ENCODE data around the gene ABLIM3.

DNA sequence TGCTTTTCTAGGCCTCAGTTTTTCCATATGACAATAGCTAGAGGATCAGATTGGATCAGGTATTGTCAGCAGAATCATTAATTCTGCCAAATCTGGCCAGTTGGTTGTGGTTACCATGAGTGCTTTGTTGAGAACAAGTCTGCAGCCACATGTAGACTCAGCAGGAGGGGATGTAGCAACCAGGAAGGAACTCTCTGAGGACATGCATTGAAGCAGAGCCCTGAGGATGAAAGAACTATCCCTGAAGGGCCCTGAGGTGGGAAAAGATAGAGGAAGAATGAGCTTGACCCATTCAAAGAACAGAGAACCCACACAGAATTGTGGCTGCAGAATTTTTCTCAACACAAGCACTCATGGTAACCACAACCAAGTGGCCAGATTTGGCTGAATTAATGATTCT, 70.3 kb downstream of the ABLIM3 start:
- TF ChIP-seq EZH2phosphoT487 (IDR thresholded peaks at IDR 0.05; ENCODE audit: low read depth, severe bottlenecking, unreplicated experiment) (no peak), EZH2 (IDR thresholded peaks at IDR 0.05; ENCODE audit: borderline replicate concordance) (no peak)
- TF ChIP-seq, protein P1, sequence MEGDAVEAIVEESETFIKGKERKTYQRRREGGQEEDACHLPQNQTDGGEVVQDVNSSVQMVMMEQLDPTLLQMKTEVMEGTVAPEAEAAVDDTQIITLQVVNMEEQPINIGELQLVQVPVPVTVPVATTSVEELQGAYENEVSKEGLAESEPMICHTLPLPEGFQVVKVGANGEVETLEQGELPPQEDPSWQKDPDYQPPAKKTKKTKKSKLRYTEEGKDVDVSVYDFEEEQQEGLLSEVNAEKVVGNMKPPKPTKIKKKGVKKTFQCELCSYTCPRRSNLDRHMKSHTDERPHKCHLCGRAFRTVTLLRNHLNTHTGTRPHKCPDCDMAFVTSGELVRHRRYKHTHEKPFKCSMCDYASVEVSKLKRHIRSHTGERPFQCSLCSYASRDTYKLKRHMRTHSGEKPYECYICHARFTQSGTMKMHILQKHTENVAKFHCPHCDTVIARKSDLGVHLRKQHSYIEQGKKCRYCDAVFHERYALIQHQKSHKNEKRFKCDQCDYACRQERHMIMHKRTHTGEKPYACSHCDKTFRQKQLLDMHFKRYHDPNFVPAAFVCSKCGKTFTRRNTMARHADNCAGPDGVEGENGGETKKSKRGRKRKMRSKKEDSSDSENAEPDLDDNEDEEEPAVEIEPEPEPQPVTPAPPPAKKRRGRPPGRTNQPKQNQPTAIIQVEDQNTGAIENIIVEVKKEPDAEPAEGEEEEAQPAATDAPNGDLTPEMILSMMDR (IDR thresholded peaks at IDR 0.05; ENCODE audit: poor library complexity): no peak

Data from hepatocyte (in vitro differentiated cells).